Neural crest cell (in vitro differentiated cells): ENCODE data around the gene SMAD3. TPM values are rescaled to one million over a fixed set of nuclear protein-coding genes. Genes with fewer than 3 reads are reported as not detected.
"Not testable (repeated sequence)": the region's sequence is repeated elsewhere in the genome, so short reads cannot be mapped to it uniquely, and the experiment has no call there.

ENCODE experiments used
- DNase-seq: peaks from one replicate; pipeline ENCODE4 v3.0.0; 2021; ENCODE audit warnings: low read depth, mixed read lengths, low spot score
- H3K27ac Mint-ChIP-seq: one replicate; pipeline ENCODE4 v1.8.0; 2021; ENCODE audit warnings: mild to moderate bottlenecking, mixed read lengths; ENCODE audit not compliant: unreplicated experiment
- H3K27me3 Mint-ChIP-seq: 2 replicates; pipeline ENCODE4 v1.8.0; 2021; ENCODE audit warnings: low read depth, mild to moderate bottlenecking, mixed read lengths
- H3K36me3 Mint-ChIP-seq: 2 replicates; pipeline ENCODE4 v1.8.0; 2021; ENCODE audit warnings: low read depth, mild to moderate bottlenecking, mixed read lengths
- H3K4me1 Mint-ChIP-seq: 2 replicates; pipeline ENCODE4 v1.8.0; 2021; ENCODE audit warnings: mixed read lengths
- H3K4me3 Mint-ChIP-seq: one replicate; pipeline ENCODE4 v1.8.0; 2021; ENCODE audit warnings: mild to moderate bottlenecking, mixed read lengths
- H3K9me3 Mint-ChIP-seq: 2 replicates; pipeline ENCODE4 v1.8.0; 2021; ENCODE audit warnings: mixed read lengths
- CTCF ChIP-seq: fragments of 200-600 bp; sonication (generic); conservative IDR thresholded peaks from 2 replicates; pipeline ENCODE4 v1.5.0; 2021; ENCODE audit warnings: antibody characterized with exemption, mild to moderate bottlenecking
- total RNA-seq: library from RNA; stranded (reverse); gene quantifications from 2 replicates; pipeline ENCODE4 v1.2.1, GENCODE V29; 2021

The SMAD3 gene
- total RNA-seq, 1 donor from 2014 or later: 39.5 TPM

- no peak for DNase-seq
- H3K27ac Mint-ChIP-seq: no peak overlapping the region
- peaks cover 3% of the 10 kb centered on the region for H3K36me3 Mint-ChIP-seq
- TF ChIP-seq CTCF: no peak
- no peaks in the 10 kb centered on the region for H3K27me3 Mint-ChIP-seq
- H3K4me1 Mint-ChIP-seq: peaks cover 56% of the 10 kb centered on the region
- H3K9me3 Mint-ChIP-seq: no peaks in the 10 kb centered on the region
- H3K4me3 Mint-ChIP-seq: peak overlapping the region; percentile 8
Measured at GRCh38 chr15:67070150-67070549, 4.7 kb downstream of the SMAD3 start.

GRCh38 chr15:67070892-67071664 is 5.7 kb downstream of the SMAD3 start:
- peaks cover 60% of the 10 kb centered on the region for H3K4me1 Mint-ChIP-seq
- H3K4me3 Mint-ChIP-seq: no peak overlapping the region
- DNase-seq: no peak
- H3K36me3 Mint-ChIP-seq: peaks cover 5% of the 10 kb centered on the region
- no peak overlapping the region for H3K27ac Mint-ChIP-seq
- no peak for TF ChIP-seq CTCF
- no peaks in the 10 kb centered on the region for H3K9me3 Mint-ChIP-seq
- no peaks in the 10 kb centered on the region for H3K27me3 Mint-ChIP-seq

- H3K36me3 Mint-ChIP-seq: peaks cover 5% of the 10 kb centered on the region
Measured at GRCh38 chr15:67072442-67072841, 7.0 kb downstream of the SMAD3 start.

GRCh38 chr15:67072958-67073357 is 7.6 kb downstream of the SMAD3 start:
- Mint-ChIP-seq H3K36me3 (peaks cover 5% of the 10 kb centered on the region), H3K27ac (no peak overlapping the region), H3K4me3 (no peak overlapping the region), H3K27me3 (no peaks in the 10 kb centered on the region), H3K9me3 (no peaks in the 10 kb centered on the region), H3K4me1 (peaks cover 51% of the 10 kb centered on the region)
- no peak for TF ChIP-seq CTCF
- no peak for DNase-seq

More at GRCh38 chr15:67072442-67072841, 7.0 kb downstream of the SMAD3 start:
- H3K9me3 Mint-ChIP-seq: no peaks in the 10 kb centered on the region
- H3K4me3 Mint-ChIP-seq: peak overlapping the region; percentile 17
- peaks cover 56% of the 10 kb centered on the region for H3K4me1 Mint-ChIP-seq
- no peaks in the 10 kb centered on the region for H3K27me3 Mint-ChIP-seq
- no peak overlapping the region for H3K27ac Mint-ChIP-seq
- DNase-seq: no peak
- TF ChIP-seq CTCF: no peak

DNA sequence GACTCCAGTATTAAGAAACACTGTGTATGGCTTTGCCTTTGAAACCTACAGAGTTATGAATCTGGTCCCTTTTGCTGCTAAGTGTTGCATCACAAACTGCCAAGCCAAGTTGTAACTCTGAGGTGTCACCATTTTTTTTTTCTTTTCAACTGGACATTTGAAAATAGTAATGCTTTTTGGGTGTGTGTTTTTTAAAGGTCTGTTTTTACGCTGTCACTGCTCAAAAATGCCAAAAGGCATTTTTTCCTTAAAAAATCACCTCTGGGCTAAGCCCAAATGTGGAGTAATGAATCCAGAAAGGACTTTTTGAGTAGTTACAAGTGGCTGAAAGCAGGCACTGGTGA is 9.5 kb downstream of the SMAD3 start:
- Mint-ChIP-seq H3K4me1 (peaks cover 37% of the 10 kb centered on the region), H3K36me3 (peaks cover 5% of the 10 kb centered on the region), H3K9me3 (no peaks in the 10 kb centered on the region), H3K4me3 (no peak overlapping the region), H3K27ac (no peak overlapping the region), H3K27me3 (no peaks in the 10 kb centered on the region)
- no peak for TF ChIP-seq CTCF
- DNase-seq: no peak

- not testable (repeated sequence) for H3K4me3 Mint-ChIP-seq, H3K27ac Mint-ChIP-seq, H3K27me3 Mint-ChIP-seq, H3K36me3 Mint-ChIP-seq, DNase-seq, H3K9me3 Mint-ChIP-seq
- peaks cover 35% of the 10 kb centered on the region for H3K4me1 Mint-ChIP-seq
Measured at GRCh38 chr15:67075555-67076135, 10.2 kb downstream of the SMAD3 start.
